A673 (cell line): ENCODE measurements around the gene TWF2.

Experiments
- EZH2 ChIP-seq: fragments of 200-600 bp; sonication (generic); IDR thresholded peaks from 2 replicates; pipeline ENCODE4 v1.6.1; 2017; ENCODE audit warnings: borderline replicate concordance, low read depth, mild to moderate bottlenecking, mixed read lengths, antibody characterized with exemption, low read length; ENCODE audit not compliant: poor library complexity, severe bottlenecking
- TF ChIP-seq, protein P1 (sequence below): fragments of 300-800, 200-600 bp; sonication (generic); conservative IDR thresholded peaks from 2 replicates; pipeline ENCODE4 v1.5.1; 2017; ENCODE audit warnings: low read depth, mild to moderate bottlenecking, antibody characterized with exemption, low read length, moderate library complexity, mixed read lengths

DNA sequence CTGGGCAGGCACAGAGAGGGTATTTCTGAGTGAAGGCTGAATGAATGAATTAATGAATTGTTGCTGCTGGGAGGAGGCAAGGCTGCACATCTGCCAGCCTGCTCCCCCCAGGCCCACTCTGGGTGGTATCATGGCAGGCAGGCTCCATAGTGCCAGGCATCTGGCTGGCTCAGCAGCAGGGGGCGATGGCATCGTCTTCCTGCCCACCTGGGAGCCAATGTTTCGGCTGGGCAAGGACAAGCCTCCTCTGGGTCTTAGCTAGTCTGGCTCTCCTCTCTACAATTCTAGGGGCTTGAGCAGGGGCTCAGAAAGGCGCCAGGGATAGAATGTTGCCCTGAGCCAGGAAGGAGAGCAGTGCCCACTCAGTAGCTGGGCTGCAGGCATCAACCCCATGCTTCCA lies 11.8 kb downstream of the TWF2 start:
- TF ChIP-seq, protein P1, sequence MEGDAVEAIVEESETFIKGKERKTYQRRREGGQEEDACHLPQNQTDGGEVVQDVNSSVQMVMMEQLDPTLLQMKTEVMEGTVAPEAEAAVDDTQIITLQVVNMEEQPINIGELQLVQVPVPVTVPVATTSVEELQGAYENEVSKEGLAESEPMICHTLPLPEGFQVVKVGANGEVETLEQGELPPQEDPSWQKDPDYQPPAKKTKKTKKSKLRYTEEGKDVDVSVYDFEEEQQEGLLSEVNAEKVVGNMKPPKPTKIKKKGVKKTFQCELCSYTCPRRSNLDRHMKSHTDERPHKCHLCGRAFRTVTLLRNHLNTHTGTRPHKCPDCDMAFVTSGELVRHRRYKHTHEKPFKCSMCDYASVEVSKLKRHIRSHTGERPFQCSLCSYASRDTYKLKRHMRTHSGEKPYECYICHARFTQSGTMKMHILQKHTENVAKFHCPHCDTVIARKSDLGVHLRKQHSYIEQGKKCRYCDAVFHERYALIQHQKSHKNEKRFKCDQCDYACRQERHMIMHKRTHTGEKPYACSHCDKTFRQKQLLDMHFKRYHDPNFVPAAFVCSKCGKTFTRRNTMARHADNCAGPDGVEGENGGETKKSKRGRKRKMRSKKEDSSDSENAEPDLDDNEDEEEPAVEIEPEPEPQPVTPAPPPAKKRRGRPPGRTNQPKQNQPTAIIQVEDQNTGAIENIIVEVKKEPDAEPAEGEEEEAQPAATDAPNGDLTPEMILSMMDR, result no peak
- TF ChIP-seq EZH2, result no peak
